ENCODE results near the gene PLA2G1B. TPM values are rescaled to one million over a fixed set of nuclear protein-coding genes. Genes with fewer than 3 reads are reported as not detected.

PLA2G1B gene
- total RNA-seq, 4 donors from 2014 or later: not detected

DNA sequence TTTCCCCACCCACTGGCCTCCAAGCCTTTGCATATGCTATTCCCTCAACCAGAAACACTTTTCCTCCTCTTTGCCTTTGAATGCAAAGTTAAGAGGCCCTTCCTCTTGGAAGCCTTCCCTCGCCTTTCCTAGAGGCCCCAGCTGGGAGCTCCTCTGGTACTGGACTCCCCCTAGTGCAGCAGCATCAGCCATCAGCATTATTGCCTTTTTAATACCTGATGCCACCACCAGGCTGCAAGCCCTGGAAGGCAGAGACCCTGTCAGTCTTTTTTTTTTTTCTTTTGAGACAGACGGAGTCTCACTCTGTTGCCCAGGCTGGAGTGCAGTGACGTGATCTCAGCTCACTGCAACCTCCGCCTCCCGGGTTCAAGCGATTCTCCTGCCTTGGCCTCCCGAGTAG lies 19.1 kb upstream of the PLA2G1B start:
- no peaks in the 10 kb centered on the region for H3K9me3 ChIP-seq
- no peak for DNase-seq (ENCODE audit: extremely low spot score)
- H3K27ac ChIP-seq (replicated peaks in 1 of 4): no peak overlapping the region
- WGBS: 95% methylated on average over 7 of the region's 7 CpGs
- intact Hi-C loops (cut with DNase I): no loop called here
- H3K4me3 ChIP-seq: no peak overlapping the region
- TF ChIP-seq, protein P1, sequence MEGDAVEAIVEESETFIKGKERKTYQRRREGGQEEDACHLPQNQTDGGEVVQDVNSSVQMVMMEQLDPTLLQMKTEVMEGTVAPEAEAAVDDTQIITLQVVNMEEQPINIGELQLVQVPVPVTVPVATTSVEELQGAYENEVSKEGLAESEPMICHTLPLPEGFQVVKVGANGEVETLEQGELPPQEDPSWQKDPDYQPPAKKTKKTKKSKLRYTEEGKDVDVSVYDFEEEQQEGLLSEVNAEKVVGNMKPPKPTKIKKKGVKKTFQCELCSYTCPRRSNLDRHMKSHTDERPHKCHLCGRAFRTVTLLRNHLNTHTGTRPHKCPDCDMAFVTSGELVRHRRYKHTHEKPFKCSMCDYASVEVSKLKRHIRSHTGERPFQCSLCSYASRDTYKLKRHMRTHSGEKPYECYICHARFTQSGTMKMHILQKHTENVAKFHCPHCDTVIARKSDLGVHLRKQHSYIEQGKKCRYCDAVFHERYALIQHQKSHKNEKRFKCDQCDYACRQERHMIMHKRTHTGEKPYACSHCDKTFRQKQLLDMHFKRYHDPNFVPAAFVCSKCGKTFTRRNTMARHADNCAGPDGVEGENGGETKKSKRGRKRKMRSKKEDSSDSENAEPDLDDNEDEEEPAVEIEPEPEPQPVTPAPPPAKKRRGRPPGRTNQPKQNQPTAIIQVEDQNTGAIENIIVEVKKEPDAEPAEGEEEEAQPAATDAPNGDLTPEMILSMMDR (IDR thresholded peaks at IDR 0.05): no peak
- TF ChIP-seq POLR2A (IDR thresholded peaks at IDR 0.05; ENCODE audit: low read depth): no peak
- no peak for TF ChIP-seq EP300 (IDR thresholded peaks at IDR 0.05)
- no peak for TF ChIP-seq POLR2AphosphoS5 (IDR thresholded peaks at IDR 0.05)
- H3K36me3 ChIP-seq: peaks cover 0 to 24% (median 0%) of the 10 kb centered on the region in 4 donors
- peaks cover 0 to 11% (median 0%) of the 10 kb centered on the region in 4 donors for H3K27me3 ChIP-seq
- peaks cover 0 to 13% (median 5%) of the 10 kb centered on the region in 4 donors for H3K4me1 ChIP-seq

DNA sequence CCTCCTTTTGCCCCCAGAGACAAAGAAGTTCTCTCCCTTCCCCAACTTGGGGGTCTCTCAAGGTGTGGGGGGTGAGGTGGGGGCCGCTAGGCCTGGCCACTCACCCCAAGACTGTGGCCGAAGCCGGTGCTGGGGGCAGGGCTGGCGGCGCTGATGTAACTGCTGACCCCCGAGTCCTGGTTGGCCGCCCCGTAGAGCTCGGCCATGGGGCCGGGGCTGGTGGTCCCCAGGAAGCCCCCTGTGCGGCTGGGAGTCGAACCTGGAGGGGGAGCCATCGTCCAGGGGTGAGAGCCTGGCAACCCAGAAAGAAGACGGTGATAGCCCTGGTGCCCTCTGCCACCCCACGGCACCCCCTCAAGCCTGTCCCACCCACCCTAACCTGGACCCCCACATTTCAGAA lies 18.5 kb upstream of the PLA2G1B start:
- TF ChIP-seq EP300 (IDR thresholded peaks at IDR 0.05) (no peak), POLR2A (IDR thresholded peaks at IDR 0.05; ENCODE audit: low read depth) (no peak), POLR2AphosphoS5 (IDR thresholded peaks at IDR 0.05) (no peak)
- TF ChIP-seq, protein P1 (IDR thresholded peaks at IDR 0.05): no peak
- Histone ChIP-seq H3K9me3 (no peaks in the 10 kb centered on the region), H3K36me3 (peaks cover 0 to 22% (median 0%) of the 10 kb centered on the region in 4 donors), H3K27ac (replicated peaks in 1 of 4) (no peak overlapping the region), H3K4me3 (no peak overlapping the region), H3K4me1 (peaks cover 0 to 10% (median 3%) of the 10 kb centered on the region in 4 donors), H3K27me3 (peaks cover 0 to 12% (median 0%) of the 10 kb centered on the region in 4 donors)
- 89% methylated on average over 12 of the region's 15 CpGs for WGBS
- intact Hi-C loops (cut with DNase I): no loop called here
- no peak for DNase-seq (ENCODE audit: extremely low spot score)

DNA sequence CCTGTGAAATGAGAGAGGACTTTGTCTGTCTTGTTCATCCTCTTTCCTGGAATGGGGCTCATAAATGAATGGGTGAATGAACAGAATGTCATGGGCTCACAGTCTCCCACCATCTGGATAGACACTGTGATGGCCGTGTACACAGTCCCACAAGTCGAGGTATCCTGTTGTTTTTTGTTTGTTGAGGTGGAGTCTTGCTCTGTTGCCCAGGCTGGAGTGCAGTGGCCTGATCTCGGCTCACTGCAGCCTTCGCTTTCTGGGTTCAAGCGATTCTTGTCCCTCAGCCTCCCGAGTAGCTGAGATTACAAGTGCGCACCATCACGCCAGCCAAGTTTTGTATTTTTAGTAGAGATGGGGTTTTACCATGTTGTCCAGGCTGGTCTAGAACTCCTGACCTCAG lies 16.1 kb upstream of the PLA2G1B start:
- Histone ChIP-seq H3K36me3 (peaks cover 0 to 13% (median 0%) of the 10 kb centered on the region in 4 donors), H3K9me3 (no peaks in the 10 kb centered on the region), H3K4me3 (no peak overlapping the region), H3K4me1 (no peaks in the 10 kb centered on the region), H3K27me3 (peaks cover 0 to 12% (median 0%) of the 10 kb centered on the region in 4 donors), H3K27ac (replicated peaks in 1 of 4) (no peak overlapping the region)
- TF ChIP-seq, protein P1 (IDR thresholded peaks at IDR 0.05): no peak
- TF ChIP-seq POLR2A (IDR thresholded peaks at IDR 0.05; ENCODE audit: low read depth) (no peak), EP300 (IDR thresholded peaks at IDR 0.05) (no peak), POLR2AphosphoS5 (IDR thresholded peaks at IDR 0.05) (no peak)
- intact Hi-C loops (cut with DNase I): no loop called here
- no peak for DNase-seq (ENCODE audit: extremely low spot score)
- 98% methylated on average over 8 of the region's 8 CpGs for WGBS

DNA sequence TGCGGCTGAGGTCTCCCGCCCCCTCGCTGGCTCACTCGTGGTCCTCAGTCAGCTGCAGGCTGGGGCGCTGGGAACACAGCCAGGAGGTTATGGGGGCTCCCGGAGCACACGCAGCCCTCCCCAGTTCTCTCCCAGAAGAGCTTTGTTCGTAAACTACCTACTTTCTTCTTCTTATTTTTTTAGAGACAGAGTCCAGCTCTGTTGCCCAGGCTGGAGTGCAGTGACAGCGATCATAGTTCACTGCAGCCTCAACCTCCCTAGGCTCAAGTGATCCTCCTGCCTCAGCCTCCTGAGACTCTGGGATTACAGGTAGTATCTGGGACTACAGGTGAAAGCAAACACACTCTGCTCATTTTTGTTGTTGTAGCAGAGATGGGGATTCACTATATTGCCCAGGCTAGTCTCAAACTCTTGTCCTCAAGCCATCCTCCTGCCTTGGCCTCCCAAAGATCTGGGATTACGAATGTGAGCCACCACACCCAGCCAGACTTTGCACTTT lies 15.5 kb upstream of the PLA2G1B start:
- 71% methylated on average over 10 of the region's 10 CpGs for WGBS
- Histone ChIP-seq H3K4me3 (no peak overlapping the region), H3K9me3 (no peaks in the 10 kb centered on the region), H3K36me3 (peaks cover 0 to 13% (median 0%) of the 10 kb centered on the region in 4 donors), H3K27ac (replicated peaks in 1 of 4) (no peak overlapping the region), H3K27me3 (peaks cover 0 to 12% (median 0%) of the 10 kb centered on the region in 4 donors), H3K4me1 (no peaks in the 10 kb centered on the region)
- intact Hi-C loops (cut with DNase I): no loop called here
- no peak for DNase-seq (ENCODE audit: extremely low spot score)
- TF ChIP-seq, protein P1 (IDR thresholded peaks at IDR 0.05): no peak
- TF ChIP-seq EP300 (IDR thresholded peaks at IDR 0.05): no peak
- TF ChIP-seq POLR2A (IDR thresholded peaks at IDR 0.05; ENCODE audit: low read depth): no peak
- no peak for TF ChIP-seq POLR2AphosphoS5 (IDR thresholded peaks at IDR 0.05)
